ENCODE data around the gene MED13L.
"Not testable (repeated sequence)": the region's sequence is repeated elsewhere in the genome, so short reads cannot be mapped to it uniquely, and the experiment has no call there.

The MED13L gene

DNA sequence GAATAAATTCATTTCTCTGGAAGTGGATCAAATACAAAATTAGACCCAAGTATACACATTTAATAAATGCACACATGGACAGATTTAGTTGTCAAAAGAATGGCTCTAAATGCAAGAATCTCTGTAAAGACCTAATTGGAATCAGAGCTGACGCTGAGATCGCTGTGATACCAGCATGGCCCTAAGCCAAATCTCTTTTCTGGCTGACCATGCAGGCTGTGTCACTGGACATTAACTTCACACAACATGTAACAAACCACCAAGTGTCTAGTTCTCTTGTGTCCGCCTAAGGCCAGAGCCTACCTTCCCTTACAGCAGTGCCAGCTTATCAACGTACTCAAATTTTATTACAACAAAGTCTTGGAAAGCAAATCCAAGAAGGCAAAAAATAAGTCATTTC lies 127.5 kb downstream of the MED13L start:
- no peak for DNase-seq

DNA sequence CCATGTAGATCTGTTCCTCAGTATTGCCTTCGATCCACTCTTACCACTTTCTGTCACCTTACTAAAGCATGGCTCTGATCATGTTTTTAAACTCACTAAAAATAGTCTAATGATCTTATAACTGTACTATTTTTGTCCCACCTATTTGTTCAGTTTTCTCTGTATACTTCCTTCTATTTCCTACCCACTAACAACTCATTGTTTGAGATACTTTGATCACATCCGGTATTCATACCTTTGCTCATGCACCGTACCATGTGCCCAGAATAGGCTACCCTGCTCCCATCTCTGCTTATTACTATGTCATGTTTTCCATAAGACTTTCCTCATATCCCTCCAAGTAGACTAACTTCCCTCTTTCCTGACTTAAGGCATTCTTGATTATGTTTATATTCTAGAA lies 128.6 kb downstream of the MED13L start:
- DNase-seq = no peak

DNA sequence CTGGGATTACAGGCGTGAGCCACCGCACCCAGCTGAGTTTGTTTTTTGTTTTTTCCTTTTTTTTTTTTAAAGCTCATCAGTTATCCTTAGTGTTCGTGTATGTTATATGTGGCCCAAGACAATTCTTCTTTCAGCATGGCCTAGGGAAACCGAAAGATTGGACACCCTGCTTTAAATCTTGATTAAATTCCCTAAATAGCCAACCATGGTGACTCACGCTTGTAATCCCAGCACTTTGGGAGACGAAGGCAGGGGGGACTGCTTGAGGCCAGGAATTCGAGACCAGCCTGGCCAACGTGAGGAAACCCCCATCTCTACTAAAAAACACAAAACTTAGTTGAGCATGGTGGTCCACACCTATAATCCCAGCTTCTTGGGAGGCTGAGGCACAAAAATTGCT lies 131.1 kb downstream of the MED13L start:
- no peak for DNase-seq

DNA sequence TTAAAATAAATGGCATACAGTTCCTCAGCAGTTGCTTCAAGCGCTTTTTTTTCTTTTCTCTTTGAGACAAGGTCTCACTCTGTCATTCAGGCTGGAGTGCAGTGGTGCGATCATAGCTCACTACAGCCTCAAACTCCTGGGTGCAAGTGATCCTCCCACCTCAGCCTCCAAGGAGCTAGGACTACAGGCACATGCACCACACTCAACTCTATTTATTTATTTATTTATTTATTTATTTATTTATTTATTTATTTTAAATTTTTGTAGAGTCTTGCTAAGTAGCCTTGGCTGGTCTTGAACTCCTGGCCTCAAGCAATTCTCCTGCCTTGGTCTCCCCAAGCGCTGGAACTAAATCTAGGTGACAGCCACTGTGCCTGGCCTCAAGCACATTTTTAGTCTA lies 132.0 kb downstream of the MED13L start:
- no peak for DNase-seq

DNA sequence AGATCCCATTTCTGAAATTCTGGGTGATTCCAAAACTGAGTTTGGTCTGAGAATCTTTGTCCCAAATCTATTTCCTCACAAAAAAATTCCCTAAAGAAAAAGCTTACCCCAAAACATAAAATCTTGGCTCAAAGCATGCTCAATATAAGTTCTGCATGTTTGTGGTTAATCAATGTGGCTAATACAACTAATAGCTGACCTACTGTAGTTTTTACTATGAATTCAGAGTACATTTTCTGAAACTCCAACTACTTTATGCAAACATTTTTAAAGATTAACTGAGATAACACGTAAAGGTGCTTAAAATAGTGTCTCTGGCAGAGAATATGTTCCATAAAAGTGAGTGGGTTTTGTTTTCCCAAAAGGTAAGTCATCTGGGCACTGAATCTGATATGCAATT lies 133.1 kb downstream of the MED13L start:
- DNase-seq = no peak

DNA sequence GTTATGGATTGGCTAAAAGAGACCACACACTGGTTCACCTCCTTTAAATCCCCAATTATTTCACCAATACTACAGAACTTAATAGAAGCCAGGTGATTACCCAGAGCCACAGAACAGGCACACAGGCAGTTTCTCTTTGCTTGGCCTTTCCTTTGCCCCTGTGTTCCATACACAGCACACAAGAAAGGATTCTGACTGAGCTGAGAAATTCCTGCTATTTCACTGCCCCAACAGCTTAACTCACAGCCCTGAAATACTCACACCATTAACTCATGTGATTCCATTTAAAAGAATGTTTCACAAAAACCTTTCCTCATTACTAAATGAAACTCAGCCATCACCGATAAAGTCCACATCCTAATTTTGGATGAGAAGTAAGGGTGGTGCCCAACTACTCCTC lies 133.6 kb downstream of the MED13L start:
- DNase-seq = no peak

DNA sequence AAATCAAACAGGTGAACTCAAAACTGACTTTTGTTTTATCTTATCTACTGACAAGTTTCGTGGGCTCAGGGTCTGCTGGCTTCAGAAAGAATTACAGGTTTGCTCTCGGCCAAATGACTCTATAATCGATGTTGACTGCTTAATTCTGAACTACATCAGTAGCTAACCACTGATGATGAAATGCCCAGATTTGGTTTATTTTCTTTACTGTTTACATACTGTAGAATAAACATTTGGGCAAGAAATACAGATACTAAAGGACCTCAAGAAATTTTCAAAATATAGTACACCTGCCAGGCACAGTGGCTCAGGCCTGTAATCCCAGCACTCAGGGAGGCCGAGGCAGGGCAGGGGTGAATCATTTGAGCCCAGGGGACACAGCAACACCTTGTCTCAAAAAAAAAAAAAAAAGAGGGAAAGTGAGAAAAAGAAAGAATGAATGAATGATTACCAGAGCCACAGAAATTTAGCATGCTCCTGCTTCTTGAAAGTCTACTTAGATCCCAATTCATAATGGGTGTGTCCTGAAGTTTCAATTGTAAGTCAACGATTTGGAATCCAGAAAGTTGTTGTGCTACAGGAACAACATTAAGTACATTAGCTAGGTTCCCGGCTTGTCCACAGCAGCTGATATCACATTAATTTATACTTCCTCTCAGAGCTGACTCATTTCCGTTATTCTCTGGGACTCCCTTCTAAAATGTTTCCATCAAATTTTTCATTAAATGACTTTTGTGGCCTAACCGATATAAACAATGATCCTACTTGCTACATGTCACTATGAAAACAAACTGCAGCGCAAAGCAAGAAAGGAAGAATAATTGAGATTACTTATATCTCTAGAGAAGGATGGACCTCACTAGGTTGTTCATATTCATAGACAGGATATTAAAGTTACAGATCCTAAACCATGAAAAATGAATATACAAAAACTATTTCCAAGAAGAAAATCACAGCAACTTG lies 134.3 kb downstream of the MED13L start:
- DNase-seq = peak in 1 of 5 experiments; percentile 84

DNA sequence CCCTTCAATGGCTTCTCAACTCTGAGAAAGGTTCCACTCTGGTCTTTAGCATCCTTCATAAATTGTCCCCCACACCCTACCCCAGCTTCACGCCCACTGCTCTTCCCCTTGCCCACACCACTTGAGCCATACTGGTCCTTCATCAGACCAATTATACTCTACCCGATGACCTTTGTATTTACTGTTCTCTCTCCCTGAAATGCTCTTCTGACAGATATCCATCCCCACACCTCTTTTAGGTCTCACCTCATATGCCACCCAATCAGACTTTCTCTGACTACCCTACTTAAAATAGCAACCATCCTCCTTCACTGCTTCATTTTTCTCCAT lies 135.7 kb downstream of the MED13L start:
- DNase-seq = no peak

DNA sequence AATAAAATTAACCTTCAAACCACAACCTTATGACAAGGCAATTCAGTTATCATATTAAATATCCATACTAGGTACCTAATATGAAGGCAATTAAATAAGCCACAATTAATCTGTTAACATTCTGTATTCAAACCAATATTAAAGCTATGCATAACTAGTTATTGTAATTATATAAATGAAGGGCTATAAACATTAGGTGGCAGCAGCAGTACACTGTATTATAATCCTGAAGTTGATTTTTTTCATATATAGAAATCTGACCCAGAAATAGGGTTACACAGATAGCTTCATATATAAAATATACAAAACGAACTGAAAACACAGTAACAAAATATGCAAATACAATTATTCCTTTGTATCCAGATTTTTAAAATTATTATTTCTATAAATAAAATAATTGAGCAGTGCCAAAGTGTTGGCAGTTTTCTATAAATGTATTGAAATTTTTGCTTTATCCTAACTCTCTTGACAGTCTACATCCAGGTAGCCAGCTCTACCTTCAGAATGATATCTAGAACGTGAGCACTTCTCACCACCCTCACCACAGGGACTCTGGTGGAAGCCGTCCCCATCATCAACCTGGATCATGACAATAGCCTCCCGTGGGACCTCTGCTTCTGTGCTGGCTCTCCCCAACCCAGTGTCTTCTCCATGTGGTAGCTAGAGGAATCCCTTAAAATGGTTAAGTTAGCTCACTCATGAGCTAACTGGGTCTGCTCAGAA lies 136.2 kb downstream of the MED13L start:
- peak in 1 of 5 experiments; percentile 26 for DNase-seq

DNA sequence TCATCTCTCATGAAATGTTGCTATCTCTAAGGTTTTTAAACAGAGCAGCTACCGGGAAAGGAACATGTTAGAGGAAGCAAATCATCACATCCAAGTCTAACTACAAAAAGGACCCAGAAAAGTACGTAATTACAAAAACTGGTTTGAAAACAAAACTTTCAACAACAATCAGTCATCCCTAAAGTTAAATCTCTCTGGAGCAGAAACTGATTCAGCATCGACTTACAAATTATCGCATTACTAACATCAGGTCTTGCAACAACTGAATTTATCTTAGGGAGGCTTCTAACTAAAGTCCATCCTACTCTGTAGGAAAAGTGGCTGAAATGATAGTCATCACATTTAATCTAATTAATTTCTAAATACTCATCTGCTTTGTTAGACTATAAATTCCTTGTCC lies 137.0 kb downstream of the MED13L start:
- DNase-seq = no peak

DNA sequence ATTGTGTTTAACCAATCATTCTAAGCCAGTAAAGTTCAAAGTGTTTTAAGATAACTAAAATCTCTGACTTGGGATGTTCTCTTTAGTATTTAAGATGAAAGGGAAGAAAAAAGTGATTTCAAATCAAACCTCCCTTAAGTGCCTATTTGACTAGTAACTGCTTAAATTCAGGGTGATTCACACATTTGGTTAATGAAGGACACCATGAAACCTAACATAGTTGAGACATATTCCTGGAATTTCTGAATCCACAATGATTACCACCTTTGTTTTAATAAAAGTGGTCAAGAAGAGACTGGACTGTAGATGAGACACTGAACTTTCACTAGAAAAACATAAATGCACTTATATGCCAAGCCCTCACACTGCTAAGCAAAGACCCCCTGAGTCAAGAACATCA lies 138.7 kb downstream of the MED13L start:
- DNase-seq = no peak

DNA sequence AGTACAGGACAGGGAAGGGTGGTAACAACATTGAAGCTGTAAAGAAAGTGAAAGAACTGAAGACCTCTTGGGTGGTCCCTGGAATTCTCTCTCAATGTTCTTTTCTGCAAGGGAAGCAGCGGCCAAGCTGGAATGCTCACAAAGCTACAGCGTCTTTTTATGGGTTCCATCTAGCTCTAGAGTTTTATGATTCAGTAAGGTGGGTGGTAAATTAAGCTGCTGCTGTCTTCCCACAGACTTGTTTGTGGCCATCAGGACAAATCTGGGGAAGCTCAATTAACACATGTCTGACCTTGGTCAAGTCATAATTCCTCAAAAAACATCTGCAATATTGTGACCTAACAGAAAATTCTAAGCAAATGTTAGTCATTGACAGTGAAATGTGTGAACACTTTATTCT lies 139.1 kb downstream of the MED13L start:
- DNase-seq = no peak

DNA sequence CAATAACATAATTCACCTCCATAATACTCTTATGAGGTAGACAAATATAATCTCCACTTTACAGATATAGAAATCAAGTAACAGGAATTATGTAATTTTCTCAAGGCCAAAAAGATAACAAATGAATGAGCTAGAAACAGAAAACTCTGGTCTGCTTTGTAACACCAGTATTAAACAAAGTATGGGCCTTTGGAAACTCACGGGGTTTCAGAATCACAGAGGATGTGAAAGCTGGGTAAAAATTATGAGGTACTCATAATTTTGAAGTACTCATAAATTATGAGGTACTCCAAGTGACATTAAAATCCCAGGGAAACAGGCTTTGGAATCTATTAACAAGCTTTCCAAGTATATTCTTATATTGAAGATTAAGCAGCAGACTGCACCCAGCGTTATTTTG lies 140.2 kb downstream of the MED13L start:
- no peak for DNase-seq

DNA sequence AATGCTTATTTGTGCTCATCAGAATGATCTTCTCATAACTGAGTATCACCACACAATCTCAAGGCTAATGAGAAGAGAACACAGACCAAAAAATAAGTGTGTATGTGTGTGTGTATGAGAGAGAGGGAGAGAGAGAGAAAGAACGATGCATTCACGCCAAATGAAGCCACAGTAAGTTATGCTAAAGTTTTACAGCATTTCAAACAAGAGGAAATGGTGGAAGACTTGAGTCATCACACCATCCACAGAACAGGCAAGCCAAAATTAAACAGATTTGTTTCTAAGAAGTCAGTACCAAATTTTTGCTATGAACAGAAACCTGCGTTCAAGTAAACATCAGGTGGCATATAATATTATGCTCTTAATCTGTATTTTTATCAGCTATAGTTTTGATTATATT lies 141.2 kb downstream of the MED13L start:
- DNase-seq = peak in 1 of 5 experiments; percentile 86

DNA sequence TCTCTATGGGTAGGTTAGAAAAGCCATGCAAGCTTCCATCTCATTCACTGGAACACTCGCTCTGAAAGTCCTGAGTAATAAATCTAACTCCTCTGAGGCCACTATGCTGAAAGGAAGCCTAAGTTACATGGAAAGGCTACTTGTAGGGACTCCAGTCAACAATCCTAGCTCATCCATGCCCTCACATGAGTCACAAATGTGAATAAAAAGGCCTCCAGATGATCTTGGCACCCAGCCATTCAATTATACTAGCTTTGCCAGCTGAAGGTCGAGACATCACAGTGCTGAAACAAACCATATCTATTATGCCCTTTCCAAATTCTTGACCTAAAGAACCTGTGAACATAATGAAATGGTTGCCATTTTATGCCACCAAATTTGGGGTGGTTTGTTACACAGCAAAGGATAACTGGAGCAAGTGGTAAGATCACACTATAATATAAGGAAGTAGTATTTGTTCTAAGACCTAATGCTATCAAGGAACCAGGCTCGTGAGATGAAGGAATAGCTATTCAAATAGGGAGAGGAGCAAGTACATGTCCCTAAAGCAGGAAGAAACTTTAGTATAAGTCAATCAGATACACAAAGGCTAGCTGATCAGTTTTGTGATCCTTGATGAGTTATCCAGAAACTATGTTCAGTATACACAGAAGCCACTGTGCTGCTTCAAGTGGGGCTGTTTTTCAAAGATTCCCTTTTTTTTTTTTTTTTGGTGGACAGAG lies 142.1 kb downstream of the MED13L start:
- DNase-seq = peak in 1 of 5 experiments; percentile 35

DNA sequence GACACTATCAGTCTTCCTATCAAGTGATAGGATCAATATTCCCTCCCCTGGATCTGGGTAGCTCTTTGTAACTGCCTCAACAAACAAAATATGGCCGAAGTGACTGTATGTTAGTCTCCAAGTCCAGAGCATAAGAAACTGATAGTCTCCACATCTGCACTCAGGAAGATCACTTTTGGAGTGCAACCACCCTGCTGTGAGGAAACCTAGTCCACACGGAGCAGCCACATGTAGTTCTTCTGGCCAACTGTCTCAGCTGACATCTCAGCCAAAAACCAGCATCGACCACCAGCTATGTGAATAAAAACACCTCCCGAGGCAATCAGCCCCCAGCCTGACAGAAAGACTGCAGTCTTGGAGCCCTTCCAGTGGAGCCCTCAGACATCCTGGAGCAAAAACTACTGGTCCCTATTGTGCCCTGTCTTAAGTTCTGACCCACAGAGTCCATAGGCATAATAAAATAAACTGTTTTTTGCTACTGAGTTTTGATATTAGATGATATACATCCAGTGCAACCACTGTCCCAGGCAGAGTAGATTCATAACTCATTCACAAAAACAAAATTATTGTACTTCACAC lies 143.8 kb downstream of the MED13L start:
- DNase-seq = no peak

DNA sequence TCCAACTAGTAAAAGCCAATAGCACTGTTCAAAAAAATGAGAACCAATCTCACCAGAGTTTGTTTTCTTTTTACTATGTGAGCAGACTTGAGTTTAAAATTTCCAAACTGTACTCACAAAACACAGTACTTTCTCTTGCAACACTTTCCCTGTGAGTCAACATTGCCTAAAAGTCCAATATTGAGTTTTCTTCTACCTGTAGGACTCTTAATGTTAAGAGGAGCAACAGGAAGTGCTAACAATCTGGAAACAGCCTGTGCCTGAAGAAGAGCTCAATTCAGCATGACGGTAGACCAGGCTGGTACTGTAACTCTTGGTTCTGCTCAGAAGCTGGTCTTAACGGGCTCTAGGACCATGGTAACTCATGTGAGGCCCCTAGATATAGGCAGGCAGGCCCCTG lies 144.3 kb downstream of the MED13L start:
- DNase-seq = no peak

DNA sequence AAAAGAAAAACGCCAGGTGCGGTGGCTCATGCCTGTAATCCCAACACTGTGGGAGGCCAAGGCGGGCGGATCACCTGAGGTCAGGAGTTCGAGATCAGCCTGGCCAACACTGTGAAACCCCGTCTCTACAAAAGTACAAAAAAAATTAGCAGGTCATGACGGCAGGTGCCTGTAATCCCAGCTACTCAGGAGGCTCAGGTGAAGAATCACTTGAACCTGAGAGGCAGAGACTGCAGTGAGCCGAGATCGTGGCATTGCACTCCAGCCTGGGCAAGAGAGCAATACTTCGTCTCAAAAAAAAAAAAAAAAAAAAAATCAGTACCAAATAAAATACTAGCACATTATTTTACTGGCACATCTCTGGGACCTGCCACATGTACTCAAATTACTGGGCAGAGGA lies 145.5 kb downstream of the MED13L start:
- not testable (repeated sequence) for DNase-seq

DNA sequence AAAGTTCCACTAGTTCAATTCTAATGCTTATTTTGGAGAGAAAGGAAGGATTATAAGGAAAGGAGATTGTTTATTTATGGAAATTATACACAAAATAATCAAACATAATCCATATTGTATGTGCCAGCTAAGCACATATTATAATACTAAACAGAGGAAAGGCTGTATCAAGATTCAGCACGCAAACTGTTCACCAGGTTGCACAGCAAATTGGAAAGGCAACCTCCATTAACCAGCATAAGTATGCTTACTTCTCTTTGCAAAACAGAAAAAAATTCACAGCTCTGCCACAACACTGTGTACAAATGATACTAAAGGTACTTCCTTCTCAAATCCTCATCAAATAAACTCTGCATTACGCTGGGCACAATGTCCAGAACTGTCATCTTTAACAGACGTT lies 146.3 kb downstream of the MED13L start:
- no peak for DNase-seq

DNA sequence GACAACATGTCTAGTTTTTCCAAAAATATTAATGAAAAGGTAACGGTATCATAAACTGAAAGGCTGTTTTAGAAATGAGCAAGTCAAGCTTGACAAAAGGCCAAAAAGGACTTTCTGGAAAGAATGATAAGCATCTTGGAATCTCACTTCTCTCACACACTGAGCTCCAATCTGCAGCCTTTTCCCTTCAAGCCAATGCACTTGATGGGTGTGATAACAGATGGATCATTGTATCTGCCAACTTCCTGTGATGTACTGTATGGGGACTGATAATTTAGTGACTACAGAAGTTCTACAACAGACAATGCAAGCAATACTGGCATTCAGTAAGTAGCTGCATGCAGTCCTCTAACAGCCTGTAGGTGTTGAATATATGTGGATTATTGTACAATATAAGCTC lies 147.1 kb downstream of the MED13L start:
- DNase-seq = no peak

DNA sequence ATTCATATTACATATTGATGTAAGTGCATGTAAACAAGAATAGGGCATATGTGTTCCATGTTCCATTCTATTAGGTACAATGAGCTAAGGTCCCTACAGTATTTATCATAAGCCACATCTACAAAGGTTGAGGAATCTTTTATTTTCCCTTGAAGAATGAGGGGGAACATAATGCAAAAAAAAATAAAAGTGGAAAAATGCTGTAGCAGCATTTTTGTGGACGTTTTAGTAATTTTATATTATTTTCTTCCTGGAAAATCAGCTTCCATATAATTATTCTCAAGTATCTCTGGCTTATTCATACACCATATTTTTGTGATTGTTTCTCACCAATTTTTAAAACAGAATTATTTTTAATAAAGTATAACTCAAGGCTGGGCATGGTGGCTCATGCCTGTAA lies 148.7 kb downstream of the MED13L start:
- DNase-seq = no peak

DNA sequence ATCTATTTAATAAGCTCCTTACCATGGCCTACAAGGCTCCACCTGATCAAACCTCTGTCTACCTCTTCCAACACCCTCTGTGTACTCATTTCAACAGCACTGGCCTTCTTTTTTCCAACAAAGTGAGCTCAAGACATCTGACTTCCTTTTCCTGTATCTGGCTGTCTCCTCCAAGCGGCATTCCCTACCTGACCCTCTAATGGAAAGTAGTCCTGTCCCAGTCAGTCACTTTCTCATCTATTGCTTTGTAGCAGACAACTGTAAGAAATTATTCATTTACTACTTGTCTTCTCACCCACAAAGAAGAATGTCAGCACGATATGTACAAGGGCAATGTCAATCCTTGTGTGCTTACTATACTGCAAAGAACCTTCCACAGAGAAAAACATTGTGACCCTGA lies 149.6 kb downstream of the MED13L start:
- no peak for DNase-seq

DNA sequence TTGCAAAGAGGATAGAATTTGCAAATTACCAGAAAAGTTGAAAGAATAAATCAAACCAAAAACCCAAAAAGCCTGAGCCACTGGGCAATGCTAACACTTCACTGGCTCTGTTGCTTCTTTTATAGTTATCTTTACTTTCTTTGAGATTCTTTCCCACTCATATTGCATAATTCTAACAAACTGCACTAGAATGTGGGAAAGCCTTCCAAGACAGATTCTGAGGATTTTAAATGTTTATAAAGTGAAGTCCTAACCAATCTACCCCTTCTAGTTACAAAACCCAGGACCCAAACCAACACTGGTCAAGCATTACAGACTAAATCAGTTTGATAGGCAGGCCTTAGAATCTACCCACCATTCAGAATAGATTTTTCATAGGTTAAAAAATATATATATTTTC lies 150.9 kb downstream of the MED13L start:
- no peak for DNase-seq

All from T-helper 2 cell (primary cell).